Kidney capillary endothelial cell (primary cell): Measurements from ENCODE around the gene KCNK3.

Experiments used
- DNase-seq: peaks from one replicate; pipeline ENCODE4 v3.0.0-alpha.2; 2018; ENCODE audit warnings: low spot score

Gene KCNK3

GRCh38 chr2:26691881-26692278 is 642 bp upstream of the KCNK3 start:
- no peak for DNase-seq

GRCh38 chr2:26692897-26693849 is 651 bp downstream of the KCNK3 start:
- DNase-seq: no peak

- no peak for DNase-seq
Measured at GRCh38 chr2:26694001-26694400, 1.5 kb downstream of the KCNK3 start.

GRCh38 chr2:26696351-26696816 is 3.9 kb downstream of the KCNK3 start:
- DNase-seq: peak; percentile 100

GRCh38 chr2:26697425-26697824 is 4.9 kb downstream of the KCNK3 start:
- DNase-seq: no peak

- DNase-seq: no peak
Measured at GRCh38 chr2:26699295-26699694, 6.8 kb downstream of the KCNK3 start.

GRCh38 chr2:26700078-26700477 is 7.6 kb downstream of the KCNK3 start:
- no peak for DNase-seq

GRCh38 chr2:26701596-26701995 is 9.1 kb downstream of the KCNK3 start:
- no peak for DNase-seq

GRCh38 chr2:26702025-26702424 is 9.5 kb downstream of the KCNK3 start:
- no peak for DNase-seq

- no peak for DNase-seq
Measured at GRCh38 chr2:26704441-26704977, 12.0 kb downstream of the KCNK3 start.

- no peak for DNase-seq
Measured at GRCh38 chr2:26705126-26705525, 12.6 kb downstream of the KCNK3 start.

GRCh38 chr2:26706093-26706492 is 13.6 kb downstream of the KCNK3 start:
- DNase-seq: no peak

- no peak for DNase-seq
Measured at GRCh38 chr2:26706616-26707473, 14.3 kb downstream of the KCNK3 start.

GRCh38 chr2:26707747-26708146 is 15.2 kb downstream of the KCNK3 start:
- no peak for DNase-seq

- no peak for DNase-seq
Measured at GRCh38 chr2:26708457-26708856, 15.9 kb downstream of the KCNK3 start.

- no peak for DNase-seq
Measured at GRCh38 chr2:26709323-26710110, 17.0 kb downstream of the KCNK3 start.

- DNase-seq: no peak
Measured at GRCh38 chr2:26710145-26710544, 17.6 kb downstream of the KCNK3 start.

- DNase-seq: no peak
Measured at GRCh38 chr2:26710743-26711456, 18.4 kb downstream of the KCNK3 start.

GRCh38 chr2:26711457-26712161 is 19.1 kb downstream of the KCNK3 start:
- DNase-seq: no peak
